ENCODE measurements around the gene ASTN1.

The ASTN1 gene

GRCh38 chr1:177170756-177171535, 6.4 kb upstream of the ASTN1 start, which contains the start of gene BRINP2:
BRINP2 (plus strand) TSS chr1:177170958; CDS start chr1:177229877, 58,919 bp downstream.
- TF ChIP-seq FOXP2 (optimal IDR thresholded peaks at IDR 0.05; ENCODE audit: borderline replicate concordance, extremely low read depth, extremely low read length, insufficient read depth) (no peak), TAF1 (IDR thresholded peaks at IDR 0.05; ENCODE audit: borderline replicate concordance, insufficient read depth, low read length) (no peak), POLR2AphosphoS5 (IDR thresholded peaks at IDR 0.05; ENCODE audit: low read depth, low read length) (no peak), REST (IDR thresholded peaks at IDR 0.05; ENCODE audit: insufficient read depth in 1 of 2, low read depth in 2 of 2, low read length in 2 of 2) (no peak)

GRCh38 chr1:177165069-177165439, 542 bp upstream of the ASTN1 start:
- TF ChIP-seq REST (IDR thresholded peaks at IDR 0.05; ENCODE audit: insufficient read depth in 1 of 2, low read depth in 2 of 2, low read length in 2 of 2), result no peak
- TF ChIP-seq POLR2AphosphoS5 (IDR thresholded peaks at IDR 0.05; ENCODE audit: low read depth, low read length), result no peak
- TF ChIP-seq SIN3A (IDR thresholded peaks at IDR 0.05; ENCODE audit: borderline replicate concordance, insufficient read depth, low read length), result no peak
- TF ChIP-seq TAF1 (IDR thresholded peaks at IDR 0.05; ENCODE audit: borderline replicate concordance, insufficient read depth, low read length), result no peak
- no peak for TF ChIP-seq FOXP2 (optimal IDR thresholded peaks at IDR 0.05; ENCODE audit: borderline replicate concordance, extremely low read depth, extremely low read length, insufficient read depth)

- TF ChIP-seq SIN3A (IDR thresholded peaks at IDR 0.05; ENCODE audit: borderline replicate concordance, insufficient read depth, low read length) (no peak), FOXP2 (optimal IDR thresholded peaks at IDR 0.05; ENCODE audit: borderline replicate concordance, extremely low read depth, extremely low read length, insufficient read depth) (no peak), POLR2AphosphoS5 (IDR thresholded peaks at IDR 0.05; ENCODE audit: low read depth, low read length) (no peak), TAF1 (IDR thresholded peaks at IDR 0.05; ENCODE audit: borderline replicate concordance, insufficient read depth, low read length) (no peak), REST (IDR thresholded peaks at IDR 0.05; ENCODE audit: insufficient read depth in 1 of 2, low read depth in 2 of 2, low read length in 2 of 2) (no peak)
These were observed 600 bp downstream of the ASTN1 start for GRCh38 chr1:177163844-177164379.

GRCh38 chr1:177162243-177162642, 2.3 kb downstream of the ASTN1 start:
- no peak for TF ChIP-seq SIN3A (IDR thresholded peaks at IDR 0.05; ENCODE audit: borderline replicate concordance, insufficient read depth, low read length)
- TF ChIP-seq TAF1 (IDR thresholded peaks at IDR 0.05; ENCODE audit: borderline replicate concordance, insufficient read depth, low read length), result no peak
- no peak for TF ChIP-seq POLR2AphosphoS5 (IDR thresholded peaks at IDR 0.05; ENCODE audit: low read depth, low read length)
- no peak for TF ChIP-seq FOXP2 (optimal IDR thresholded peaks at IDR 0.05; ENCODE audit: borderline replicate concordance, extremely low read depth, extremely low read length, insufficient read depth)
- TF ChIP-seq REST (IDR thresholded peaks at IDR 0.05; ENCODE audit: insufficient read depth in 1 of 2, low read depth in 2 of 2, low read length in 2 of 2), result no peak
